NCI-H526 treated with DMSO at 0.1 percent for 48 hours (cell line): ENCODE measurements around the gene TRIM44.
"Not testable (repeated sequence)": the region's sequence is repeated elsewhere in the genome, so short reads cannot be mapped to it uniquely, and the experiment has no call there.

Experiments
- DNase-seq: peaks from one replicate; lab custom pipeline; 2025; lab: John Stamatoyannopoulos, UW

Gene TRIM44

DNA sequence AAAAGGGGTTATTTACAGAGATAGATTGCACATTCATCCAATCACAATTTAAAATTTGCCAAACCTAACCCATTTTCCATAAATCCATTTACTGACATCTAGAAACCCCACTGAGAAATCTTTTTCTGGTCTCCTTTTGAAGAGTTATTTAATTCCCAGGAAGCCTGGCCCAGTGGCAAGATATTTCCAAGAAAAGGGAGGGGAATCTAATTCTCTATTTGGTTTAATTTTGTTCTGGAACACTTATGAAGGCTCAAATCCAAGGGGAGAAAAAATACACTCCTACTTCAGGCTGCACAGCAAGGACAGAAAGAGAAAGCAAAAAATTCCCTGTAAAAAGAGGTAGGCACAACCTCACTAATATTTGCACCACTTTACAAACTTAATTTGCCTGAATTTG lies 193.1 kb downstream of the TRIM44 start:
- no peak for DNase-seq

DNA sequence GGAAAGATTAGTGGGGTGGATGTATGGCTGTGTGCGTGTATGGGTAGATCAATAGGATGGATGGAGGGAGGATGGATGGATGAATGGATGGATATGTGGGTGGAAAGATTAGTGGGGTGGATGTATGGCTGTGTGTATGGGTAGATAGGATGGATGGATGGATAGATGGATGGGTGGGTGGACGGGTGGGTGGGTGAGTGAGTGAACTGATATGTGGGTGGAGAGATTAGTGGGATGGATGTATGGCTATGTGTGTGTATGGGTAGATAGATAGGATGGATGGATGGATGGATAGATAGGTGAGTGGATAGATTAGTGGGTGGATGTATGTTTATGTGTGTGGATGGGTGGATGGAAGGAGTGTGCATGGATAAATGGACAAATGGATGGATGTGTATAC lies 193.7 kb downstream of the TRIM44 start:
- DNase-seq: no peak

DNA sequence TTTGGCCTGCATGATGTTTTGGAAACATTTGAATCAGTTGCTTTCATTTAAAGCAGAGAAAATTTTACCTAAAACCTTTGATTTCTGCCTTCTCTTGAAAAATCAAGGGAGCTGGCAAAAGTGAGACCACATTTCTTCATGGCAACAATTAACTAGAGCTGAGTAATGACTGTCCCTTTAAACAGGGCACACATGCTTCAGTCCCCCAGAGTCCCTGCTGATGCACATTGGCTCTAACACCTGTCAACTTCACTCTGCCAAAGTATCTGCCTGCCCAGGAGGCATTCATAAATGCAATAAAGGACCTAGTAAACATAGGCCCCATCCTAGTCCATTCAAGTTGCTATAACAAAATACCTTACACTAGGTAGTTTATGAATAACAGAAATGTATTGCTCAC lies 194.2 kb downstream of the TRIM44 start:
- DNase-seq: no peak

DNA sequence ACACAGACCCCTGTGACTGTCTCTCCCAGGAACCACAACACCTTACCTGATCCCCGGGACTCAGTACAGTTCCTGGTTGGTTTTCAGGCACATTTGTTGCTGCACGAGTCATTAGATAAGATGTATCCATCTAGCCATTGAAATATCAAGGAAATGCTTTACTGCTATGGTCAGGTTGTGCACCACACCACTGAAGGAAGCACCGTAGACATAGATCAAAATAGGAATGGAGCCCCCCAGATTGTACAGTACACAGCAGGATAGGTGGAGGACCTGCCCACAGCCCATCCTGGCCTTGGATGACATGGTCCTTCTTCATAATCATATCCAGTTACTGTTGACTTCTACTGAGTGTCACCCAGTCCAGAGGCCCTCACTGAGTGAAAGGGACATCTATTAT lies 195.3 kb downstream of the TRIM44 start:
- no peak for DNase-seq

GRCh38 chr11:35859301-35859700 lies 196.7 kb downstream of the TRIM44 start:
- DNase-seq: no peak

DNA sequence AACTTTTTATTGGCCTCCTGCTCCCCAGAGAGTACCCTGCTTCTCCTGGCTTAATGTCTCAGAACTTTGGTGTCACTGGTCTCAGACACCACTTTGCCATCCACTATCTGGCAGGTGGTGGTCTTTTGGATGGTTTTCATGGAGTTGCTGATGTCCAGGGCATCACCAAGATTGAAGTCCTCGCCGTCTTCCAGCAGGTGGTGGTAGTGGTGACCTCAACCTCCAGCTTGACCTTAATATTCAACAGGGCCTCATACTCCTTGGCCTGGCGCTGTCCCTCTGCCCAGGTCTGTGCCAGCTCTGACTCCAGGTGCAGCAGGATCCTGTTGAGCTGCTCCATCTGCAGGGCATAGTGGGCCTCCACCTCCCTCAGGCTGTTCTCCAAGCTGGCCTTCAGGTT lies 197.6 kb downstream of the TRIM44 start:
- not testable (repeated sequence) for DNase-seq

DNA sequence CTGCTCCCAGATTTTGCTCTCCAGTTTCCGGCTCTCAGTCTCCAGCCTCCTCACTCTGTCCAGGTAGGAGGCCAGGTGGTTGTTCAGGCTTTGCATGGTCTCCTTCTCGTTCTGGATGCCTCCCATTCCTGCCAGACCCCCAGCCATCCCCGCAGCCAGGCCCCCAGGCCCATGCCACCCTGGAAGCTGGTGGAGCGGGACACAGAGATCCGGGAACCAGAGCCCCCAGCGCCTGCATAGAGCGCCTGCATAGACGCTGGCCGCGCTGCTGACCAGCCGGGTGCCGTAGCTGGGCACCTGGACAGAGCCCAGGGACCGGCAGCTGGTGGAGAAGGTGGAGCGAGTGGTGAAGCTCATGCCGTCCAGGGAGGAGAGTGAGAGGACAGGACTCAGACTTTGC lies 198.6 kb downstream of the TRIM44 start:
- no peak for DNase-seq

- DNase-seq: no peak
These were observed 200.1 kb downstream of the TRIM44 start for GRCh38 chr11:35862666-35863065.

- no peak for DNase-seq
These were observed 201.6 kb downstream of the TRIM44 start for GRCh38 chr11:35864131-35864530.

DNA sequence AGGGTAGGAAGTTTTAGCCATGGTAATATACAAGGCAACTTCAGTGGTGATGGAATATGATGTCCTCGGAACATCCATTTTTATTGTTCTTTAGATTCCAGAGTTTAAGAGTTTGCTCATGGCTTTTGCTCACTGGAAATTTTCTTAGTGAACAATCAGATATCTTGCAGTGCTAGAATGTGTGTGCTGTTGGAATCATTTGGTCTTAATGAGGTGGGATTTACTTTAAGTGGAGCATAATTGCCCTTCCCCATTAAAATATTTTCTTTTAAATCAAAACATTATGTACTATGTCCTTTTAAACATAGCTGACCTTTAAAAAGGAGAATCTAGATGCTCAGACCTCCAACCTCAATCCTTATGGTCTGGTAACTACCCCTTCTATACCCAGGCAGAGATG lies 204.0 kb downstream of the TRIM44 start:
- DNase-seq: no peak
